HG03196 (cell line): ENCODE data around the gene PTGDS.

Source experiments
- ATAC-seq: cut with Tn5 transposase; IDR thresholded peaks from one replicate; pipeline ENCODE4 v1.9.1; 2021; ENCODE audit not compliant: unreplicated experiment

Gene PTGDS

DNA sequence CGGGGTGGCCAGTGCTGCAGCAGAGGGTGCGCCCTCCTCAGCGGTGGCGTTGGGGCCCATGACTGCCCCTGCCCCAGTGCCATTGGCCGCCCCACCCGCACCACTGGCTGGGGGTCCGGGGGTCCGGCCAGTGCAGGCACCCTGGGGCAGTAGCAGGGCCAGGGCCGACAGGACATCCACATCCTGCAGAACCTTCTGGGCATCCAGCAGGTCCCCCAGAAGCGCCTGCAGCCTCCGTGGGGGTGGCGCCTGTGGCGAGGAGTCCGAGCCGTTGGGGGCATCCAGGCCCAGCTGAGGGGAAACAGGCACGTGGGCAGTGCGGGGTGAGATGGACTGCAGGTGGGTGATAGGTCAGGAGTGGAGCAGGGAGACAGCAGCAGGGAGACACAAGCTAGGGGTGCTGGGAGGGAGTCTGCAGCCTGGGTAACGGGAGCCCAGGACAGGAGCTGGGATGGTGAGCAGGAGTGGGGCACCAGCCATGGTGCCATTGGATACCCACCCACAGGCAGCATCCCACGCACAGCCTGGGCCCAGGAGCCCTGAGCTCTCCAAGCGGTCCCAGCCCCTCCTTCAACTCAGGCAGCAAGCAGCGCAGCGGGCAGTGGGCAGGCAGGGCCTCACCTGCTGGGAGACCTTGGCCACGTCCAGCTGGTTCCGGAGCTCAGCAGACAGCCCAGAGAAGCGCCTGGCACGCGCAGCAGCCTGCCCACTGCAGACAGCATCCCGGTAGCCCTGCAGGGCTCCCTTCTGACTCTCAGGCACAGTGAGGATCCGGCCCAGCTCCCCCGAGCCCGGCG, 43.7 kb downstream of the PTGDS start:
- no peak for ATAC-seq

GRCh38 chr9:137021568-137021978, 44.3 kb downstream of the PTGDS start:
- no peak for ATAC-seq

GRCh38 chr9:137021979-137022661, 44.8 kb downstream of the PTGDS start:
- no peak for ATAC-seq

GRCh38 chr9:137022662-137023008, 45.3 kb downstream of the PTGDS start:
- no peak for ATAC-seq

DNA sequence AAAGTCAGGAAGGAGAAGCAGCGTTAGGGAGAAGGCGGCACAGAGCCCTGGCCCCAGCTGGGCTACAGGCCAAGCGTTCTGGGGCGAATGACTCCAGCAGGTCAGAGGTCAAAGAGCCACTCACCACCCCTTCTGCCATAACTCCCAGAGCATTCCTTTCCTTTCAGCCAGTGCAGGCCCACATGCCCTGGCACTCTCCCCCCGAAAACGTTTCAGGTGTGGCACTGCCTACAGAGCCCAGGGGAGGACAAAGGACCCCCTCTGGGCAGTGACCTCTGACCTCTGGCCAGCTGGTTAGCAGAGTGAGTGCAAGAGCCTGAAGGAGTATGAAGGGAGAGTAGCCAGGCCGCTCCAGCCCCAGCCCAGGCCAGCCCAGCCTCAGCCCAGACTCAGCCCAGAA, 45.9 kb downstream of the PTGDS start:
- ATAC-seq, result no peak

DNA sequence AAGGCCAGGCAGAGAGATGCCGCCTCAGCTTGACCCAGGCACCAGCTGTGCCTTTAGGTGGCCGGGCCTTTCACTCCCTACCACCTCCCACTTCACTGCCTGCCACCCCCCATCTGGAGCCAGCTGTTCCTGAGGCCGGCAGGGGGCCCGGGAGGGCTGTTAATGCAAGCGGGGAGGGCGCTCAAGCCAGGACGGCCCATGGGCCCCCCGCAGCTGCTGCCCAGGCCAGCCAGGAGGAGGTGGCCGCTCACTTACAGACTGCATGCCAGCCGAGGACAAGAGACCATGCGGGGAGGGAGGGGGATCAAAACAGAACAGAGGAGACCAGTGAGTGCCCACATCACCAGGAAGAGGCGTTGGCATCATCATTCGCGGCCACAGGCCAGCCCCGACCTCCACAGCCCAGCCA, 46.3 kb downstream of the PTGDS start:
- ATAC-seq, result no peak

GRCh38 chr9:137025517-137025966, 48.2 kb downstream of the PTGDS start:
- no peak for ATAC-seq

GRCh38 chr9:137026384-137026783, 49.1 kb downstream of the PTGDS start:
- ATAC-seq, result no peak

DNA sequence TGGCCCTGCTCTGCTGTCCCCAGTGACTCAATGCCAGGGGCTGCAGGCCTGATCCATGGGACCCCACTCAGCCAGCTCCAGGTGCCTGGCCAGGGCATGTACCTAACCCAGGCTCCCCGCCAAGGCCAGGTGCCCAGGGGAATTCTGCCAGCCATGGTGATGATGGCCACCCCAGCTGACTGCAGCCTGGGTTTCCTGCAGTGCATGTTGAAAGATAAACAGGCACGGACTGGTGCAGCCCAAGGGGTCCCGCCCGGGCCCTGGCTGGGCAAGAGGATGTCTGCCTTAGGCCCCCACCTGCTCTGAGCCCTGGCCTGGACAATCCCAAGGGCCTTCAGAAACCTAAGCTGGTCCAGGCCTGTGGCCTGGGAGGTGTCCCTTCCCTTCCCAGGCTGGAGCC, 49.5 kb downstream of the PTGDS start:
- no peak for ATAC-seq

DNA sequence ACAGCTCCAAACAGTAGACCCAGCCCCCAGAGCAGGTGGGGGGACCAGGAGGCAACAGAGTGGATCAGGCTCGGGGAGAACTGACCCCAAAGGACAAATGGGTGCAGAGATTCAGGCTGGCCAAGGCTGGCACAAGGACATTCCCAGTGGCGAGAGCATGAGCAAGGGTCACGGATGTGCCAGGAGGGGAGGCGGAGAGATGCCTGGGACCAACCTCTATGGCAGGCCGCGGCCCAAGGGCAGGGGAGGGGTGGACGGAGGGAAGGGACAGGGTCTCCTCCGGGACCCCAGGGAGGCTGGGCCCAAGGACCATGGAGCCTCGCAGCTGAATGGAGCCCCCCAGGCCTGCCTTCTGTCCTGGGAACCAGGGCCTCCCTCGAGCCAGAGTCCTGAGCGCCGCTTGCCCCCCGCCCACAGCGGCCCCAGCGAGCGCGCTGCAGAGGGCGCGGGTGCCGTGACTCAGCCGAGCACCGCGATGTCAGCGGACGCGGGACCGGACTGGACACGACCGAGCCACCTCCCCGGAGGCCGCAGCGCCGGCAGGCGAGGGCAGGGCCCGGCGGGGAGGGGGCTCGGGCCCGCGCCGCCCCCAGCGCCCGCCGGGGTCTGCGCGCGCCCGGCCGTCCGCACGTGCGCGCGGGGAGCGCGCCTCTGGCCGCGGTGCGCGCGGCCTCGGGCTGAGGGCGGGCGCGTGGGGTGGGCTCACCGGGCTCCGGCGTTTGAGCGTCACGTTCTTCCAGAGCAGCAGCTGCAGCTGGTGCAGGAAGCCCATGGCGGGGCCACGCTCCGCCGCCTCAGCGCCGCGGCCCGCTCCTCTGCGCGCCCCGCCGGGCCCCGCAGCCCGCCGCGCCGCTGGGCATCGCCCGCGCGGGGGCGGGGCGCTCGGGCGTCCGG, 50.3 kb downstream of the PTGDS start, which contains the start of gene ABCA2:
ABCA2 (minus strand) TSS at position 869 of the 894 bp plus-strand sequence; CDS start at position 772, 97 bp downstream.
- no peak for ATAC-seq

DNA sequence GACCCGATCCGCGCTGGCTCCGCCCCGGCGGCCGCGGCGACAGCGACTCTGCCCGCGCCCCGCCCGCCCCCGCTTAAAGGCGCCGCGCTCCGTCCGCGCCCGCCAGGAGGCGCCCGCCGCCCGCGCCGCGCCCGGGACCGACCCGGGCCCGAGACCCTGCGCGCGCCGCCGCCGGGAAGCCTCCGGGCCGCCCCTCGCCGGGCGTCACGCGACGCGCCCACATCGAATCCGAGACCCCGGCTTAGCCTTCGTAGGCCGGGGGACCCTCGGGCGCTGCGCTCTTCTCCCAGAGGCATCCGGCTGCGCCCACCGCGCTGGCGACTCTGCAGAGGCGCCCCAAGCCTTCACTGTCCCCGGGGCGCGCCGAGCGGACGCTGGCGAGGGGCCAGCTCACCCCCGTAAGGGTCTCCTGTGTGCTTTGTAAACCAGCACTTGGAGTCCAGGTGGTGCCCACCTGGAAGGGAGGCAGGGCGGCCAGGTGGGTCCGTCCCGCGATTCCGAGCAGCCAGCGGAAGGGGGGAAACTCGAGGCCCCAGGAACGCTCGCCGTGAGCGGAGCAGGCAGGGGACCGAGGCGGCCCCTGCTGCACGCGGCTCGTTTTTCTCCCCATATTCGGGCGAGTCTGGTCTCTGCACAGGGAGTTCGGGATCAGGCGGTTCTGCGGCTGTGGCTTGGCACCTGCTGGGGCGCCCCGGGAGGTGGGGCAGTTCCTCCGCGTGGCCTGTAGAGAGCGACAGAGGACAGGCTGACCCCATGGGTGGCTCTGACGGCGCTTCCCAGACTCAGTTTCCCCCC, 51.2 kb downstream of the PTGDS start:
- peak; percentile 35 for ATAC-seq

GRCh38 chr9:137029058-137029936, 52.0 kb downstream of the PTGDS start:
- no peak for ATAC-seq

GRCh38 chr9:137030006-137030405, 52.7 kb downstream of the PTGDS start:
- ATAC-seq, result no peak

GRCh38 chr9:137030538-137031527, 53.5 kb downstream of the PTGDS start:
- no peak for ATAC-seq
